DMS153 treated with DMSO at 0.1 percent for 48 hours (cell line): Measurements from ENCODE around the gene ITPRID2.
"Not testable (repeated sequence)": the region's sequence is repeated elsewhere in the genome, so short reads cannot be mapped to it uniquely, and the experiment has no call there.

Source experiments
- DNase-seq: peaks from one replicate; lab custom pipeline; 2025; ENCODE audit not compliant: unreplicated experiment; lab: John Stamatoyannopoulos, UW

The ITPRID2 gene

DNA sequence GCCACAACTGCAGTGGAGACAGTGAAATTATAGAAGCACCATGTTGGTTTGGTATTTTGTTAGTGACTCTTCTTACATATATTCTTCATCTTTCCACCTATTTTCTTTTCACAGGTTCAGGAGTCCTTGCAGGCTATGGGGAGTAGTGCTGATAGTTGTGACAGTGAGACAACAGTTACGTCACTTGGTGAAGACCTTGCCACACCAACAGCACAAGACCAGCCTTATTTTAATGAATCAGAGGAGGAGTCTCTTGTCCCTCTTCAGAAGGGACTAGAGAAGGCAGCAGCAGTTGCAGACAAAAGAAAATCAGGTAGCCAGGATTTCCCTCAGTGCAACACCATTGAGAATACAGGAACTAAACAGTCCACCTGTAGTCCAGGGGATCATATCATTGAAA lies 23.6 kb downstream of the ITPRID2 start:
- no peak for DNase-seq

DNA sequence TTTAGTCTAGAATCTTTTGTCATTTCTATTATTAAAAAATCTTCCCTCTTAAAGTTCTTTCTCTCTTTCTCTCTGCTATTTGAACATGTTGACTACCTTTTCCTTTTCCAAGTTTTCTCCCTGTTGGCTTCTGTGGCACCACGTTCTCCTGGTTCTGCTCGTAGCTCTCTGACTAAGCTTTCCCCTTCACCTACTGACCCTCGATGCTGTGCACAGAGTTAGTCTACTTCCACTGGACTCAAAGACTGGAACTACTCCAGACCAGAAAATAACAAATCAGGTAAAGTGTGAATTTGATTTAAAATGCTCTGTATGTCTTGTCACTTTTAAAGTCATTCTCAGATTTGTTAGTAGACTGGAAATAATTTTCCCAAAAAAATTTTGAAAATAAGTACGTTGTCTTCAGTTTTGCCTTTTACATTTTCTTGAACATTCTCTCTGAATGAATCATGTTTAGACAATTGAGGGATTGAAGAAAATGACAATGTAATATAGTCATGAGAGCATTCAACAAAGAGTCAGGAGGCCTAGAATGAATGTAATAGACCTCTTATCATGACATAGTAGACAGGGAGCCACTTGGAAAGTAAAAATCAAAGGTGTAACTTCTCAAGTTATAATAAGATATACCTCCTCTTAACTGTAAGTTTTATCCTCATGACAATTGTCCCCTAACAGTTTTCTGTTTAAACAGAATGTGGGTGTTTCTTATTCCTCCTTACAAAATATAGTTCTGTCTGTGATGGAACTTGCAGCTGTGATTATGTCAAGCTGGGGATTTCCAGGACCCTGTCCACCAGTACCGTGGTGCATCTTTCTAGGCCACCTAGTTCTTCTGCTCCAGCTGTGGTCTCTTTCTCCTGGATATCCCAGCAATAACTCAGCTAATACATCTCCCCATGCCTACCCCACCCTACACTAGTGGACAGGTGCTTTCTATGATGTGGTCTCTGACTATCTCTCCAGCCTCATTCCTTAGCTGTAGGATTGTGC lies 25.5 kb downstream of the ITPRID2 start:
- no peak for DNase-seq

DNA sequence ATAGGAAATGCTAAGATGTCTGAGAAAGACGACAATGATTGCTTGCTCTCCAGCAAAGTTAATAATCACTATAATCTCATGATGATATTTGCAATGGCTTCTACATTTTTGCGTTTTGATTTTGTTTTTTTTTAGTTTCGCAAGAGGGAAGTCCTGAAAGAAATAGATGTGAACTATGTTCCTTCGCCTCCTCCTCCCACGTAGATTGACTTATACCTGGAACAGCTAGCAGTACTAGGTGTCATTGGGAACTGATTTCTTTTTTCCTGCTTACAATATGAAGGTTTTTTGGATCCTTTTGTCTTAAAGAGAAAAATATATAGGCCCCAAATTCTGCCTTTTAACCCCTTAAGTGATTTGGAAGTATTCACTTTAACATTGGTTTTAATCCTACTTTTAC lies 26.7 kb downstream of the ITPRID2 start:
- no peak for DNase-seq

DNA sequence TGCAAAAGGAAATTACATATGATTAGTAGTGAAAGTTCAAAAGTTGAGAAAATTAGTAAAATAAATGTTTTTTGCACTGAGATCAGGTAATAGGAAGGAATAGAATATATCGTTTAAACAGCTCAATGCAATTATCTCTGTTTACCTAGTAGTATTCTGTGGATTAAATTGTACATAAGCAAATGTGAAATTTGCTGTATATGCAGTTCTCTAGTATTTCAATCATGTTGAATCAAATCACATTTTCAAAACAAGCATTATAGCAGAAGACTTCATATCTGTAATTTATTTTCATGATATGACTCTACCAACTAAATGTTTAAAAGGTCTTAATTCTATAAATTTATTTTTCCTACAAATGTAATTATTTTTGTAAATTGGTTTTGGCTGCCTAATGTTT lies 31.6 kb downstream of the ITPRID2 start:
- DNase-seq = no peak

DNA sequence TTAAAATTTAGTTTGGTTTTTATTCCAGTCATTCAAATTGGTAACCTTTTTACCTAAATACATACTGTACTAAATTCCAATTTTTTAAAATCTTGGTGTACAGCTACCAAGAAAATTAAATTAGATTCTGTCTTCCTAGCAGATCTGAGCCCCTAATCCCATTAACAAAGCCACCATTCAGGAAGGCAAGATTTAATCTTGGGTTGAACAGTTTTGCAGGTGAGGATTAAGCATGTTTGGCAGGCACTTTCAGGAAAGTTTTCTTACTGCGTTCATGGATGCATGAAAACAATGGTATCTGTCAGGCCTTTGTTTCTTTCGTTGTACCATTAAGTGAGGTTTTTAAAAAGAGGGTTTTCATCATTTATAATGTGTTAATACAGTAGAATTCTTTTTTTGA lies 32.8 kb downstream of the ITPRID2 start:
- DNase-seq = no peak

DNA sequence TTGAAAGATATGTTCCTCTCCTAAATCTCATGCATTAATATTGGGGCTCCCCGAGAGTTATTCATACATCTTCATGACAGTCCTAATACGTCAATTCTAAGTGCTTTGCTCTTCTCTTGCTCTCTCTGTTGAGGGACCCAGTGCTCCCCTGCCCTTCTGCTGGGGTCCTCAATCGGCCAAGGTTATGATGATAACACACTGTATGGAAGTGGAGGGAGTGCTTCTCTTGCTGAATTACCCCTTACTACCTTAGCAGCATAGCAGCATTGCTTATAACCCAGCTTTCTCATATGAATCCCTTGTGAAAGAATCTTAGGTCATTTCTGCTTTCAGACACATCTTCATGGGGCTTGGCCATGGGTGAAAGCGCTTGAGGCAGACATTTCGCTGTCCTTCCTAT lies 43.2 kb downstream of the ITPRID2 start:
- no peak for DNase-seq

DNA sequence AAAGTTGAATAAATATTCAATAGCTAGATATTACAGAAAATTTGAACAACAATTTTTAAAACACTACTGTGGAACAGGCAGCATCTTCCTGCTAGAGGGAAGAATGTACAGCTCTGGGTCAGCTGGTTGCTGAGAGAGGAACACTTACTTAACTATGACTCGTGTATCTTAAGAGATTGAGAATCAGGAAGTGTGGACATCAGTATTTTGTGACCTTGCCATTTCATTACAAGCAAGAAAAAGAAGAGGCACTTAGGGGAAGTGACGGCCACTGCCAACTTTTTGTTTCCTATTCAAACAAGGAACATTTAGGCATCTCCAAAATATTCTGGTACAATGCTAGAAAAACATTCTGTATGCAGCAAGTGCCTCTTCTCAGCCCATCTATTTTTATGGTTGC lies 45.9 kb downstream of the ITPRID2 start:
- no peak for DNase-seq

DNA sequence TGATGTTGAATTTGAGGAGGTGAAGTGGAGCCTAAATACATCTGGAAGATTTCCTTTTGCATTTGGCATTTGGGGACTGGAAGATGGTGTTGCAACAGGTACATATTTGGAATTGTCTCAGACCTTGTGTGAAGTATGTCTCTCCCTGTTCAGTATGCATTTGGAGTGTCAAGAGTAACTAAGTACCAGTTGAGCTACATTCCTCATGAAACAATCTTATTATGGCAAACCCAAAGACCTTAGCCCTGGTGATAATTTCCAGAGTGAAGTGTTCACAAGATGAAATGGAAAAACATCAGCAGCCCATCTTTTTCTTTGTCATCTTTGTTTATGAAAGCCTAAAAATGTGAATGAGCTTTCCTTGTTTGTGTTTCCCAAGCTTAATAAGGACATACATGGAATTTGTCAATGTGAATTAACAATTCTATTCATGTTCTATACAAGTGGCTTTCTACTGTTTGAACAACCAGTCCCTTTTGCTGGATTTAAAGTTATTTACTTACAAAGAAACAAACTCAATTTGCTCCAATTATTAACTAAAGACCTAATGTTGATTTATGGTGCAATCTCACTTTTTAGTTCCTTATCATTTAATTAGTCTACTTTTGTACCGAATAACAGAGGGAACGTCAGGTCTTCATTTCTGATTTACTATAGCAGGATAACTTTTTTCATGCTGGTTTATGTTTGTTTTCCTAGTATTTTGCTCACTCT lies 52.0 kb downstream of the ITPRID2 start:
- DNase-seq = no peak

DNA sequence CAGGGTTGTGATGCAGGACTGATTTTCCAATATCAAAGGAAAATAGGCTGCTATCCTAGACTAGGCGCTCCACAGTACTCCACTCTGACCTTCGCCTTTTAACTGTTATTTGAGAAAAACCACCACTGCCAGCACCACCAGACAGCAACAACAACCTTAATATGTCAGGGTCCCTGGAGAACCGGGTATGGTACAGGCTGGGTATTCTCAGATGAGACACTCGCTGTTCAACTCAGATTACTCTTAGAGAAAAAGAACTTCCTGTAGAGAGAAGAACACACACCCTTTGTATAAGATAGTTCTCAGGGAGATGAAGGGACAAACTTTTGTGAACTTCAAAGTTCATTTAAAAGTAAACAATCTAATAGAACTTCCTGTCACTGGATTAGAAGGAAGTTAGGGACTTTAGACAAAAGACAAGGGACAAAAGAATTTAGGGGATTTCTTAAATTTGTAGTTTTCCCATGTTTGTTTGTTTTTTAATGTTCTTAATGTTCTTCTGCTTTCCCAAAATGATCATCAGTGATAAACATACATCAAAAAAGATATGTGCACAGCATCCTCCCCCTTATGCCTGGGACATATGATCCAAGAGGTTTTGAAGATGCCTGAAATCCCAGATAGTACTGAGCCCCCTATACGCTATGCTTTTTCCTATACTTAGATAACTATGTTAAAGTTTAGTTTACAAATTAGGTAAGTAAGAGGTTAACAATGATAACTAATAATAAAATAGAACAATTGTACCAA lies 52.8 kb downstream of the ITPRID2 start:
- DNase-seq = no peak

DNA sequence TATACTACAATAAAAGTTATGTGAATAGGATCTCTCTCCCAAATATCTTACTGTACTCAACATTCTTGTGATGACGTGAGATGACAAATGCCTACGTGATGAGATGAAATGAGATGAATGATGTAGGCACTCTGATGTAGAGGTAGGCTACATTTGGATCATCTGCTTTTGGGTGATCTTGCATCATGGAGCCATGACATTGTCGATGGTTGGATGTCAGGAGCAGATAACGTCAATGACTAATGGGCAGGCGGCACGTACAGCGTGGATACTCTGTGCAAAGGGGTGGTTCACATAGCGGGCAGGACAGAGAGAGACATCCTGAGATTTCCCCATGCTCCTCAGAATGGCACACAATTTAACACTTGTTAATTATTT lies 53.4 kb downstream of the ITPRID2 start:
- DNase-seq = no peak

DNA sequence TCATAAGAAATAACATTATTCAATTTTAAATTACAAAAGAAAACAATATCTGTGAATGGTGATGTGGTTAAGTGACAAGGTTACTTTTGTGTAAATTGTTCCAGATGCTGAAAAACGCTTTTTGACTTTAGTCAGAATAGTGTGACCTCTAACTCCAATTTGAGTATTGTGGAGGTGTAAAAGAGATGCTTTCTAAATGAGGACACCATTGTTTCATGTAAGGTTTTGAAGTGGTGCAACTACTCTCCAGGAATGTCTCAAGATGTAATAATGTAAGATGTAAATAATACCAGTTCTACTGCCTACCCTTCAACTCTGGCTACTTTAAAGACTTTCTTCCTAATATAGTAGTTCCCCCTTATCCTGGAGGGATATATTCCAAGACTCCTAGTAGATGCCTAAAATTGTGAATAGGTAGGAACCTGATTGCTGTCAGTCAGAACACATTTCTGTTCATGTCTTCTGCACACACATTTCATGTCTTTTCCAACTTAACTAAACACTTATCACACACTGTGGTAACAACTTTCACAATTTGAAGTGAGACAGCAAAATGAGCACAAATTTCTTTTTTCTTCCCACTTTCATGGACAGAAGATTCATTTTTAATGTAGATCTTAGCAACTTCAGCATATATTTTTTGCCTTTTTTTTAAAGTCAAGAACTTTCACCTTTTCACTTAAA lies 55.1 kb downstream of the ITPRID2 start:
- DNase-seq = no peak

DNA sequence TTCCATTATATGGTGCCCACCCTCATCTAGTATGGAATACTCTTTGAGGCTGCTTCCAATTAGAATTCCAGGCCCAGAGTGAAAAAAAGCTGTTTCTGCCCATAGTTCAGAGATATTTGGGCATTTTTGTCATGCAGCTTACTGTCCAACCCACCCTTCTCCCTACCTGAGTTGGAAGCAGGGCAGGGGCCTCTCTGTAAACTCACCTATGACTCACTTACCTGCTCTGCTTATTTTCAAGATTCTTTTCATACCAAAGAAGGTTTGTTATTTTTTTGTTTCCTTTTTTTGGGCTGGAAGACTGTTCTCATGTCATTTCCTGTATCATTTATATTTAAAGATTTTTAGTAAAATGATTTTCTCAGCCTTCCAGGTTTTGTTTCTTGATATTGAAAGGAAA lies 55.7 kb downstream of the ITPRID2 start:
- no peak for DNase-seq

DNA sequence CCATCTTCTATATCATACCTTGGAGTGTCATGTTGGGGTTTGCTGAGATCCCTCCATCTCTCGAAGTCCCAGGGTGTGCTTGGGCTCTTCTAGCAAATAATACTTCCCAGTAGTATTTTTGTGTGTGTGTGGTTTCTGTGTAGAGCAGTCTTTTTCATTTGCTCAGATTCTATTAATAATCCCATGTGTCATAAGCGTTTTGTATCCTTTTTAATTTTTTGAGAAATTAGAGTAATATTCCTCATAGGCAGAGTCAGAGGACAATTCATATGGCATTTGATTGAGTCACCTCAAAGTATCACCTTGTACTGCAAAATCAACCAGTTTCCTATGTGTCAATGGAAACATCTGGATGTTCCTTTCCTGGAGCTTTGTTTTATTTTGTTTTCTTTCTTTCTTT lies 56.7 kb downstream of the ITPRID2 start:
- DNase-seq = no peak

DNA sequence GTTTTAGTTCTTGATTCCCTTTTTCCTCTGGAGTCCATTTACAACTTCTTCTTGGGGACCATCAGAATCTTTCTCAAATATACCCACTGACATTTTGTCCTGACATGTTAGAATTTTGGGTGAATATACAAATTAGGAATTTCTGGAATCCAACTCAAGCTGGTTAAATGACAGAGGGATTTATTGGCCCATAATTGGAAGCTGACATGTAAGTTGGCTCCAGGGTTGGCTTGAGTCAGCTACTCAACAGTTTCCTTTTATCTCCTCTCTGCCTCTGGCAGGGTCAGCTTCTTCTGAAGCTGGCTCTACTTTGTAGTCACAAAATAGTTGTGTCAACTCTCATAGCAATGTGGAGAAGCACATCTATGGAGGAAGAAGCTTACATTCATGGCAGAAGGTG lies 57.5 kb downstream of the ITPRID2 start:
- DNase-seq = no peak

DNA sequence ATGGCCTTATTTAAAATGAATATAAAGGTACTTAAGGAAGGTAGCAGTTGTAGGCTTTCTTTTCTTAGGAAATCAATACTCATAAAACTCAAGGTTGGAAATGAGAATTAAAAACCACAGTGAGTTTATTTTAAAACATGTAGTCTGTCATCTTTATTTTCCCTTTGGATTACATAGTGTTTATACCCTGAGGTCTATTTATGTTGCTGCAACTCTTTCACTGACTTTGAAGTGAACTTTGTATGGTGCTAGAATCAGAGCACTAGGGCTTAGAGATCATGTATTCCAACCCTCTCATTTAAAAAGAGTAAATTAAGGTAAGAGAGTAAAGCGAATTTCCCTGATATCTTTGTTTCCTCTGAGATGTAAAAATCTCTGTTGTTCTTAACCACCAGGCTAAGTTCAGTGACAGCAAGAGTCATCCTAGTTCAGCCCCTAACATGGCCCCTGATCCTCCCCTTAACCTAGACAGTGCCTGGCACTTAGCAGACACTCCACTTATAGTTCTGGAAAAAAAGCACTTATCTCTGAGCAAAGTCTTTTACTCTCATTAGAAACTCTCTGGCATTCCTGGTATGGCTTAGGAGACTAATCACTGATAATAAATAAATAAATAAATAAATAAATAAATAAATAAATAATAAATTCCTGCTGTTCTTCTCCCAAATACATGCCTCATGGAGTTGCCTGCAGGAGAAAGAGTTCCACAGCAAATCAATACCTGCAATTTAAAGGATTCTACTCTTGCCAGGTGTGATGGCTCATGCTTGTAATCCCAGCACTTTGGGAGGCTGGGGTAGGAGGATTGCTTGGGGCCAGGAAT lies 61.1 kb downstream of the ITPRID2 start:
- no peak for DNase-seq

DNA sequence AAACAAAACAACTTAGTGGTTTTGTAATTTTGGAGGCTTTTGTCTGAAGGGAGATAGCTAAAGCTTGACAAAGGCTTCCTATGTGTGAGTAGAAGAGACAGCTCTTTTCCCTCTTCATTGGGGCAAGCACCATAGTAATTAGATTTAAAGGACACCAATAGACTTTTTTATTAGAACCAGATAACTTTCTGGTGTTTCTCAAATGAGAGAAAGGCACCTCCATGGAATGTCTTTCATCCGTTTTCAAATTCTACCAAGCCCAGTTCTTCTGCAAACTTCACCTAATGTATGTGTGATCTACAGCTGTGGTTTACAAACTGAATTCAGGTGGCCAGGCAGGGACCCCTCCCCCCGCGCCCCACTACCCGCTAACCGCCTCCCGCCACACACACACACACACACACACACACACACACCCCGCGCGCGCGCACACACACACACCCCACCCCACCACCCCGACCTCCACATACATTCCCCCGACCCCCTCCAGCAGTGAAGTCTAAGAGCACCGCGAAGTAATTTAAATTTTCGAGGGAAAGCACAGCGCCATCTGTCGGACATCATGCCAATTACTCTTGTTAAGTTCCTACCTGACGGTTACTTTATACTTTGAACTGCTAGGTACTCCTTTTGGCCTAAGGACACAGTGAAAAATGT lies 62.5 kb downstream of the ITPRID2 start:
- DNase-seq = no peak

DNA sequence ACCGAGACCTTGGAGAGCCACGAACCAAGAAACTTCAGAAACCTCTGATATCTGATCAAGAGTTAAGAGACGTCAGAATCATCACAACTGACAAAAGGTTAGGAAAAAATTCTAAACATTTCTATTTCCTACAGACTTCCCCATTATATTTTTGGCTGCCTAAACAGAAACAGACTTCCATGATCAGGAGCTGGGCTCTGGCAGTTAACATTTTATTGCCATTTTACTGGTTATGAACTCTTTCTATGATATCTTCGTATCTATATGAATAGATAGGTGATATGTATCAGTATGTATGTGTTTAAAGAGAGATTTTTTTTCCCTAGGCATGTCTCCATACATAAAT lies 63.0 kb downstream of the ITPRID2 start:
- DNase-seq = no peak

DNA sequence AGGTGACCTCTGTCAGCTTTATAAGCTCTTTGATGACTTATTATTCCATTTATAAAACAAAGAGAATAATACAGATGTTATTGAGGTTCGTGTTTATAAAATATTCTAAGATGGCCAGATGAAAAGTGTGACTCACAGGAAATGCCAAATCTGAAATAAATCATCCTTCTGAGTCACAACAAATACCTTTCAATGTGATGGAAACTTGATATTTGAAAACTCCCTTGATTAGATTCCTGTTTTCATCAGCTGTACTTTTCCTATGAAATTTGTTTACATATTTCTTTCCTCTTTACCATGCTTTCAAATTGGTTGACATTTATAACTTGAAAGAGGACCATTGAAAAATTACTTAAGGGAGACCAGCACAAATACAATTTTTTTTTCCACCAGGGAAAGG lies 63.5 kb downstream of the ITPRID2 start:
- no peak for DNase-seq

DNA sequence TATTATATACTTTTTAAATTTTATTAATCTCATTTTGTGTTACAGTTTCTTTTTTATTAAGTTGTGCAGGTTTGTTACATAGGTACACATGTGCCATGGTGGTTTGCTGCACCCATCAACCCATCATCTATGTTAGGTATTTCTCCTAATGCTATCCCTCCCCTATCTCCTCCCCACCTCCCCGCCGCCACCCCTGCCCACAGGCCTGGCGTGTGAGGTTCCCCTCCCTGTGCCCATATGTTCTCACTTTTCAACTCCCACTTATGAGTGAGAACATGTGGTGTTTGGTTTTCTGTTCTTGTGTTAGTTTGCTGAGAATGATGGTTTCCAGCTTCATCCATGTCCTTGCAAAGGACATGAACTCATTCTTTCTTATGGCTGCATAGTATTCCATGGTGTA lies 64.3 kb downstream of the ITPRID2 start:
- DNase-seq = not testable (repeated sequence)

DNA sequence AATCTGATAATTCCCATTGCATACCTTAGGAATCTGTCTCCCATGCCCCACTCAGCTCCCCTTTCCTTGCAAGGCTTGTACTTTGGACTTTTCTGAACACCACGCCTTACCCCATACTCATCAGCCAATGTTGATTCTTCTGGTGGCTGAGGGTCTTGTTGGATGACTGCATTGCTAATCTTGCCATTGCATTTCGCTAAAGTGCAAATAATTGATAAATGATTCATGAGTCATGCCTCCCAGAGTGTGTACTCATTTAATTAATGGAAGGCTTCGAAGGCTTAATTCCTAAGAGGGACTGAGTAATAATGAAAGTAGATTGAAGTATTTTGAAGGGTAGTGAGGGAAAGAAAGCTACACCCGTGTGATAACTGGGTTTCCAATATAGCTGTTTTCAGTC lies 66.1 kb downstream of the ITPRID2 start:
- no peak for DNase-seq
